HepG2 (cell line): ENCODE measurements around the gene IRF7. TPM values are rescaled to one million over a fixed set of nuclear protein-coding genes. Genes with fewer than 3 reads are reported as not detected.

Source experiments
- CBX5 ChIP-seq: sonication (generic); formaldehyde crosslinking; IDR thresholded peaks from 2 replicates; pipeline ENCODE4 v1.4.0; 2020; ENCODE audit warnings: missing genetic modification reagents, borderline replicate concordance
- DMAP1 ChIP-seq: IDR thresholded peaks from 2 replicates; pipeline ENCODE4 v1.6.1; 2016
- GABPB1 ChIP-seq: IDR thresholded peaks from 2 replicates; pipeline ENCODE4 v1.6.1; 2016; ENCODE audit warnings: mild to moderate bottlenecking, missing genetic modification reagents, moderate library complexity, missing compliant biosample characterization
- GTF2F1 ChIP-seq: fragments of 150-350 bp; IDR thresholded peaks from 2 replicates; pipeline ENCODE4 v1.6.1; 2014; ENCODE audit warnings: low read length
- HNRNPL ChIP-seq: fragments of 200-400 bp; formaldehyde crosslinking; IDR thresholded peaks from 2 replicates; pipeline ENCODE4 v1.6.1; 2017; ENCODE audit warnings: mild to moderate bottlenecking, low read depth, low read length
- HOXA7 ChIP-seq: sonication (generic); formaldehyde crosslinking; IDR thresholded peaks from 2 replicates; pipeline ENCODE4 v1.8.1; 2022; ENCODE audit warnings: mild to moderate bottlenecking, missing genetic modification reagents, moderate library complexity
- KDM4B ChIP-seq: sonication (generic); formaldehyde crosslinking; IDR thresholded peaks from 2 replicates; pipeline ENCODE4 v1.4.0; 2020; ENCODE audit warnings: missing genetic modification reagents
- MYNN ChIP-seq: sonication (generic); formaldehyde crosslinking; IDR thresholded peaks from 2 replicates; pipeline ENCODE4 v1.4.0; 2020; ENCODE audit warnings: mild to moderate bottlenecking, low read depth, missing genetic modification reagents
- NFE2L2 ChIP-seq: fragments of 150-350 bp; IDR thresholded peaks from 2 replicates; pipeline ENCODE4 v1.6.1; 2014; ENCODE audit warnings: low read length
- NFIB ChIP-seq: sonication (generic); formaldehyde crosslinking; IDR thresholded peaks from 2 replicates; pipeline ENCODE4 v1.9.0; 2021; ENCODE audit warnings: missing genetic modification reagents, mild to moderate bottlenecking, borderline replicate concordance
- NFRKB ChIP-seq: fragments of 450-650 bp; IDR thresholded peaks from 2 replicates; pipeline ENCODE4 v1.6.1; 2017
- SNAPC2 ChIP-seq: sonication (generic); formaldehyde crosslinking; IDR thresholded peaks from 2 replicates; pipeline ENCODE4 v1.8.1; 2022; ENCODE audit warnings: mild to moderate bottlenecking, missing genetic modification reagents
- THAP11 ChIP-seq: IDR thresholded peaks from 2 replicates; pipeline ENCODE4 v1.6.1; 2016; ENCODE audit warnings: missing biosample characterization, missing genetic modification reagents
- ZBTB3 ChIP-seq: sonication (generic); formaldehyde crosslinking; IDR thresholded peaks from 2 replicates; pipeline ENCODE4 v1.4.0; 2020; ENCODE audit warnings: low read depth, mild to moderate bottlenecking, moderate library complexity, missing genetic modification reagents, borderline replicate concordance
- ZC3H13 ChIP-seq: sonication (generic); formaldehyde crosslinking; IDR thresholded peaks from 2 replicates; pipeline ENCODE4 v1.8.1; 2023; ENCODE audit warnings: mild to moderate bottlenecking, missing genetic modification reagents, moderate library complexity
- ZNF570 ChIP-seq: sonication (generic); formaldehyde crosslinking; IDR thresholded peaks from 2 replicates; pipeline ENCODE4 v1.4.0; 2020; ENCODE audit warnings: mild to moderate bottlenecking, missing genetic modification reagents, borderline replicate concordance
- ZNF598 ChIP-seq: sonication (generic); formaldehyde crosslinking; IDR thresholded peaks from 2 replicates; pipeline ENCODE4 v1.5.1; 2020; ENCODE audit warnings: mild to moderate bottlenecking, missing genetic modification reagents, borderline replicate concordance
- ZNF660 ChIP-seq: sonication (generic); formaldehyde crosslinking; IDR thresholded peaks from 2 replicates; pipeline ENCODE4 v1.5.1; 2020; ENCODE audit warnings: mild to moderate bottlenecking, low read depth, missing genetic modification reagents, borderline replicate concordance
- ZSCAN25 ChIP-seq: sonication (generic); formaldehyde crosslinking; IDR thresholded peaks from 2 replicates; pipeline ENCODE4 v1.8.0; 2022; ENCODE audit warnings: mild to moderate bottlenecking, missing genetic modification reagents
- polyA plus RNA-seq, 8 experiments: library from polyadenylated mRNA; depleted of rRNA in 3 of 8; stranded (reverse) in 7 of 8; unstranded in 1 of 8; fragments of >200 nt; fragmentation: Illumina TruSeq in 4 of 8; extraction: Trizol in 4 of 8; gene quantifications; 2 replicates each; pipeline versions ENCODE4 v1.2.1 to v1.2.3, GENCODE V29; 2011 to 2016; ENCODE audit warnings: low read depth in 4 of 8, missing spikeins in 1 of 8, mixed read lengths in 1 of 8; ENCODE audit not compliant: insufficient read depth in 1 of 8
- total RNA-seq, 5 experiments: library from RNA; depleted of rRNA; stranded (reverse); fragments of >200 nt; fragmentation: Illumina TruSeq; extraction: Trizol; gene quantifications; 2 replicates each; pipeline ENCODE4 v1.2.3, GENCODE V29; 2016; ENCODE audit warnings: low read depth in 1 of 5
- TF ChIP-seq, protein P1 (sequence below): IDR thresholded peaks from 2 replicates; pipeline ENCODE4 v1.6.1; 2016; ENCODE audit warnings: low read depth
- TF ChIP-seq, protein P2 (sequence below): IDR thresholded peaks from 2 replicates; pipeline ENCODE4 v1.6.1; 2018; ENCODE audit warnings: missing genetic modification reagents, mild to moderate bottlenecking, missing compliant biosample characterization
- TF ChIP-seq, protein P3 (sequence below): sonication (generic); formaldehyde crosslinking; IDR thresholded peaks from 2 replicates; pipeline ENCODE4 v1.5.1; 2020; ENCODE audit warnings: mild to moderate bottlenecking, missing genetic modification reagents, borderline replicate concordance
- TF ChIP-seq, protein P4 (sequence below): sonication (generic); formaldehyde crosslinking; IDR thresholded peaks from 2 replicates; pipeline ENCODE4 v1.5.0; 2020; ENCODE audit warnings: mild to moderate bottlenecking, low read depth, missing genetic modification reagents, borderline replicate concordance
- TF ChIP-seq, protein P5 (sequence below): sonication (generic); formaldehyde crosslinking; IDR thresholded peaks from 2 replicates; pipeline ENCODE4 v1.5.0; 2020; ENCODE audit warnings: mild to moderate bottlenecking, missing genetic modification reagents

Gene IRF7
- total and polyA plus RNA-seq, 2 of the 13 experiments (the other 11 are each of a cell fraction or from before 2014, with no cell fraction given): not detected

DNA sequence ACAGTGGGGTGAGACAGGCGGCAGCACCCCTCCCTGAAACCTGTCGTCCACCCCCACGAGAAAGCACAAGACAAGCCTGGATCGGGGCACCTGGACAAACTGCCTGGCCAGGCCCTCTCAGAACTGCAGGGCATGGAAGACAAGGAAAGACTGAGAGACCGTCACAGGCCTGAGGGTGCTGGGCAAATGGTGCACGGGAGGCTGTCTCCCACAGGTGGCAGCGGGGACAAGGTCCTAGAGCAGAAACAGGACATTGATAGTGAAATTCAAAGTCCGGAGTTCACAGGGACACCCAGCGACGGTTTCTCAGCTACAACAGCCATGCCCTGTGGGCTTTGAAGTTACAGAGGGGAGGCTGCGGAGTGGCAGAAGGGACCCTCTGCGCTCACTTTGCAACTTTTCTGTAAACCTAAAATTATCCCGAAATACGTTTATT lies 42.0 kb upstream of the IRF7 start (continued):
- TF ChIP-seq MYNN (CRISPR knock-in tag) (no peak), ZC3H13 (CRISPR knock-in tag) (no peak), DMAP1 (CRISPR knock-in tag) (no peak), ZNF570 (no peak), SNAPC2 (no peak), THAP11 (0 out of 2 replicates have a peak, but pooled peaks have one; percentile 13), GABPB1 (CRISPR knock-in tag) (no peak), CBX5 (CRISPR knock-in tag) (no peak), NFIB (CRISPR knock-in tag) (no peak), NFRKB (no peak), HNRNPL (peak; percentile 85), ZBTB3 (no peak), ZSCAN25 (peak; percentile 86), KDM4B (CRISPR knock-in tag) (no peak), ZNF598 (CRISPR knock-in tag) (no peak), NFE2L2 (no peak), GTF2F1 (no peak), HOXA7 (CRISPR knock-in tag) (no peak), ZNF660 (CRISPR knock-in tag) (no peak)
- TF ChIP-seq, protein P1, sequence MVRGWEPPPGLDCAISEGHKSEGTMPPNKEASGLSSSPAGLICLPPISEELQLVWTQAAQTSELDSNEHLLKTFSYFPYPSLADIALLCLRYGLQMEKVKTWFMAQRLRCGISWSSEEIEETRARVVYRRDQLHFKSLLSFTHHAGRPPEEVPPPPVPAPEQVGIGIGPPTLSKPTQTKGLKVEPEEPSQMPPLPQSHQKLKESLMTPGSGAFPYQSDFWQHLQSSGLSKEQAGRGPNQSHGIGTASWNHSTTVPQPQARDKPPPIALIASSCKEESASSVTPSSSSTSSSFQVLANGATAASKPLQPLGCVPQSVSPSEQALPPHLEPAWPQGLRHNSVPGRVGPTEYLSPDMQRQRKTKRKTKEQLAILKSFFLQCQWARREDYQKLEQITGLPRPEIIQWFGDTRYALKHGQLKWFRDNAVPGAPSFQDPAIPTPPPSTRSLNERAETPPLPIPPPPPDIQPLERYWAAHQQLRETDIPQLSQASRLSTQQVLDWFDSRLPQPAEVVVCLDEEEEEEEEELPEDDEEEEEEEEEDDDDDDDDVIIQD (CRISPR knock-in tag): no peak
- TF ChIP-seq, protein P2, sequence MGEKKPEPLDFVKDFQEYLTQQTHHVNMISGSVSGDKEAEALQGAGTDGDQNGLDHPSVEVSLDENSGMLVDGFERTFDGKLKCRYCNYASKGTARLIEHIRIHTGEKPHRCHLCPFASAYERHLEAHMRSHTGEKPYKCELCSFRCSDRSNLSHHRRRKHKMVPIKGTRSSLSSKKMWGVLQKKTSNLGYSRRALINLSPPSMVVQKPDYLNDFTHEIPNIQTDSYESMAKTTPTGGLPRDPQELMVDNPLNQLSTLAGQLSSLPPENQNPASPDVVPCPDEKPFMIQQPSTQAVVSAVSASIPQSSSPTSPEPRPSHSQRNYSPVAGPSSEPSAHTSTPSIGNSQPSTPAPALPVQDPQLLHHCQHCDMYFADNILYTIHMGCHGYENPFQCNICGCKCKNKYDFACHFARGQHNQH: 0 out of 2 replicates have a peak, but pooled peaks have one; percentile 26
- TF ChIP-seq, protein P3, sequence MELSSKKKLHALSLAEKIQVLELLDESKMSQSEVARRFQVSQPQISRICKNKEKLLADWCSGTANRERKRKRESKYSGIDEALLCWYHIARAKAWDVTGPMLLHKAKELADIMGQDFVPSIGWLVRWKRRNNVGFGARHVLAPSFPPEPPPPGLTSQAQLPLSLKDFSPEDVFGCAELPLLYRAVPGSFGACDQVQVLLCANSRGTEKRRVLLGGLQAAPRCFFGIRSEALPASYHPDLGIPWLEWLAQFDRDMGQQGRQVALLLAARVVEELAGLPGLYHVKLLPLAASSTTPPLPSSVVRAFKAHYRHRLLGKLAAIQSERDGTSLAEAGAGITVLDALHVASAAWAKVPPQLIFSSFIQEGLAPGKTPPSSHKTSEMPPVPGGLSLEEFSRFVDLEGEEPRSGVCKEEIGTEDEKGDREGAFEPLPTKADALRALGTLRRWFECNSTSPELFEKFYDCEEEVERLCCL: no peak
- TF ChIP-seq, protein P4, sequence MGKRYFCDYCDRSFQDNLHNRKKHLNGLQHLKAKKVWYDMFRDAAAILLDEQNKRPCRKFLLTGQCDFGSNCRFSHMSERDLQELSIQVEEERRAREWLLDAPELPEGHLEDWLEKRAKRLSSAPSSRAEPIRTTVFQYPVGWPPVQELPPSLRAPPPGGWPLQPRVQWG (CRISPR knock-in tag): no peak
- TF ChIP-seq, protein P5, sequence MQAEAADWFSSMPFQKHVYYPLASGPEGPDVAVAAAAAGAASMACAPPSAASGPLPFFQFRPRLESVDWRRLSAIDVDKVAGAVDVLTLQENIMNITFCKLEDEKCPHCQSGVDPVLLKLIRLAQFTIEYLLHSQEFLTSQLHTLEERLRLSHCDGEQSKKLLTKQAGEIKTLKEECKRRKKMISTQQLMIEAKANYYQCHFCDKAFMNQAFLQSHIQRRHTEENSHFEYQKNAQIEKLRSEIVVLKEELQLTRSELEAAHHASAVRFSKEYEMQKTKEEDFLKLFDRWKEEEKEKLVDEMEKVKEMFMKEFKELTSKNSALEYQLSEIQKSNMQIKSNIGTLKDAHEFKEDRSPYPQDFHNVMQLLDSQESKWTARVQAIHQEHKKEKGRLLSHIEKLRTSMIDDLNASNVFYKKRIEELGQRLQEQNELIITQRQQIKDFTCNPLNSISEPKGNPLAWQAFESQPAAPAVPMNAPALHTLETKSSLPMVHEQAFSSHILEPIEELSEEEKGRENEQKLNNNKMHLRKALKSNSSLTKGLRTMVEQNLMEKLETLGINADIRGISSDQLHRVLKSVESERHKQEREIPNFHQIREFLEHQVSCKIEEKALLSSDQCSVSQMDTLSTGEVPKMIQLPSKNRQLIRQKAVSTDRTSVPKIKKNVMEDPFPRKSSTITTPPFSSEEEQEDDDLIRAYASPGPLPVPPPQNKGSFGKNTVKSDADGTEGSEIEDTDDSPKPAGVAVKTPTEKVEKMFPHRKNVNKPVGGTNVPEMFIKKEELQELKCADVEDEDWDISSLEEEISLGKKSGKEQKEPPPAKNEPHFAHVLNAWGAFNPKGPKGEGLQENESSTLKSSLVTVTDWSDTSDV (CRISPR knock-in tag): no peak
